Ureter (tissue), 1 donor: Measurements from ENCODE around the gene GUCD1. TPM values are rescaled to one million over a fixed set of nuclear protein-coding genes. Genes with fewer than 3 reads are reported as not detected.

Experiments
- DNase-seq: peaks from one replicate; pipeline ENCODE4 v3.0.0-alpha.2; 2020; ENCODE audit warnings: low spot score
- total RNA-seq: library from RNA; stranded (reverse); gene quantifications from one replicate; pipeline ENCODE4 v1.2.4, GENCODE V29; 2023
- donor health status: DM: yes; HTN: yes; CAD: no.

GUCD1 gene
- total RNA-seq, 1 donor from 2014 or later, result 79.0 TPM

DNA sequence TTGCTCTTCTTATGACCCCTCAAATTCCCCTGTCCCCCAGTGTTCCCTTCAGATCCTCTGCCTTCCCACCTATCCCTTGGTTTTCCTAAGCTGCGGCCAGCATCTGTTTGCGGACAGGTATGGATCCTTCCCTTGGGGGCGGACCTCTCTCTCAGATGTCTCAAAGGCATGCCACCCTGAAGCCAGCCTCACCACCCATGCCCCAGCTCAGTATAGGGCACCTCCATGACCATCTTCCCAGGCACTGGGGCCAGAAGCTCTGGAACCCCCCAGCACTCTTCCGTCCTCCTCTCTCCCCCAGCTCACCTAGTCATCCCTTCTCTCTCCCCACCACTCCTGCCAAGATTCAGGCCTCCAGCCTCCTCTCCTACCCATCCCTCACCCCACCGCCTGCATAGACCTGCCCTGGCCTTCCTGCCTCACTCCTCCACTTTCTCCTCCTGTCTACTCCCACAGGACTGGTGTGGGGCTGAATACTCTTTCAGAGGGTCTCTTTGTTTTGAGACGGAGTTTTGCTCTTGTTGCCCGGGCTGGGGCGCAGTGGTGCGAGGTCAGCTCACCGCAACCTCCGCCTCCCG, 35.7 kb upstream of the GUCD1 start:
- no peak for DNase-seq

DNA sequence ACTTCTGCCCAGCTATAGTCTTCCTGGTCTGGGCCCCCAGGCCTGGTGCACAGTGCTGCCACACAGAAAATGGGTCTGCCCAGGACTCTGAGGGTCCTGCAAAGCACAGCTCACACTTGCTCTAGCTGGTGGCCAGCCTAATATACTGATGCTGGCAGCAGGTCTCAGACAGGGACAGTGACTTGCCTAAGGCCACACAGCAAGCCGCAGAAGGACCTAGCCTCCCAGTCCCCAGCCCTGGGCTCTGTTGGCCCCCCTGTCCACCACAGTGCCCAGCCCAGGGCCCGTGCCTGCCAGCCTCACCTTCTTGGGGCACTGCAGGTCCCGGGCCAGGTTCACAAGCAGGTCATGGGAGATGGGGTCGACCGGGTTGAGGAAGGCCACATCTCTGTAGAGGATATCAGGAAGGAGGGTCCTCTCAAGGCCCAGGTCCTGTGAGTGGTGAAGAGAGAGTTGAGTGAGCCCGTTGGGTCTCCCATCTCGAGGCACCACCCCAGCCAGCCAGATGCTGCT, 34.6 kb upstream of the GUCD1 start:
- DNase-seq, result no peak

DNA sequence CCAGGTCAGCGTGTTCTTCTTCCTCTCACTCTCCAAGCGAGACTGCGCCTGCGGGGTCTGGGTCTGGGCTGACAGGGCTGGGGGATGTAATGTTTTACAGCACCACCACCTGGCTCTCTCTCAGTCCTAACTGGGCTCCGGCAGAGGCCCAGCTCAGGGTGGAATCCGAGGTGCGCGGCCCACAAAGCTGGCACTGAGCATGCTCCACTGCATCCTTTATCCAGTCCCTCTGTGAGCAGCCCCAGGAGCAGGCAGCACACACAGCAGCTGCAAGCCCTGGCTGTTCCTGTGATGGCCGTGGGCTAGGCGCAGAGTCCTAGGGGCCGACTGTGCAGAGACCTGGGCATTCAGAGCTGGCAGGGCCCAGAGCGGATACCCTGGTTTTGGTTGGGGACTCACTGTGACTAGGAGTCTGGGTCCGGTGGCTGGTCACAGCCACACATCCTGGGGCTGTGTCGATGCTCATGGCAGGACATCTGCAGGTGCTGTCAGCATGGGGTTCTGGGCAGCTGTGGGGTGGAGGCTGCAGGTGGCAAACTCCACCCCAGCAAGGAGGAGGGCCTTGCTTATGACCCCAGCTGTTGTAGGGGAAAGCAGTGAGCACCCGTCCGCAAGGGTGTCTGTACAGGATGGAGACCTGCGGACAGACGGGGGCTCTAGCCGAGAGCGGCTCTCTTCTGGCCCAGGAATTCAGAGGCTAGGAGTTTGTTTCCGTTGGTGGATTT, 34.0 kb upstream of the GUCD1 start:
- DNase-seq, result no peak

DNA sequence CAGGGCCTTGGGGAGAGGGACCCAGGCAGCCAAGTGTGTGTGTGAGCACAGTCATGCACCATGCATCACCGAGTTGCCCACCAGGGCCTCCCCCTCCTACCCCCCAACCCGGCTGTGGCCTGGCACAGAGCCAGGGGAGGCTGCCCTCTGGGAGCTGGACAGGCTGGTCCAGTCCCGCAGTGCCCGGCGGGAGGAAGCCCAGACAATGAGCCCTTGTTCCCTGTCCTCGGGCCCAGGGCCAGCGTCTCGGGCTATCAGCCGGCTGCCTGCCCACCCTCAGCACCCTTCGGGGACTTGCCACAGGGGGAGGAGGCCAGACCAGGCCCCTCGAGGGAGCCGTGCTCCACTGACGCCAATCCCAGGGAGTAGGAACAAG, 33.4 kb upstream of the GUCD1 start:
- no peak for DNase-seq

DNA sequence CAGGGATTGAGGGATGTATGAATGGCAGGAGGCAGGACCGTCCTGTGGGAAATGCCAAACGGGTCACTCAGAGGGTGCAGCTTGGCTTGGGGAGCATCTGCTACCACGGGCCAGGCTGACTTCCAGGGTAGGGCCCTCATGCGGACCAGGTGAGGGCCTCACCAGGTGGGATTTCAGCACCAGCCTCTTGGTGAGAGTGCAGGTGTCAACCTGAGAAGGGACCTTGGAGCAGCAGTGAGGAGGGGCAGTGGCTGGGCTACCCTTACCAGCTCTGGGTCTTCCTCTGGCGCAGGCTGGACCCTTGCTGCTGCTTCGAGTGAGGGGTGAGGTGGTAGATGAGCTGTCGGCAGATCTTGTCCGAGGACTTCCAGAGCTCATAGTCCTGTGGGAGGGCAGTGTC, 33.0 kb upstream of the GUCD1 start:
- DNase-seq, result no peak

DNA sequence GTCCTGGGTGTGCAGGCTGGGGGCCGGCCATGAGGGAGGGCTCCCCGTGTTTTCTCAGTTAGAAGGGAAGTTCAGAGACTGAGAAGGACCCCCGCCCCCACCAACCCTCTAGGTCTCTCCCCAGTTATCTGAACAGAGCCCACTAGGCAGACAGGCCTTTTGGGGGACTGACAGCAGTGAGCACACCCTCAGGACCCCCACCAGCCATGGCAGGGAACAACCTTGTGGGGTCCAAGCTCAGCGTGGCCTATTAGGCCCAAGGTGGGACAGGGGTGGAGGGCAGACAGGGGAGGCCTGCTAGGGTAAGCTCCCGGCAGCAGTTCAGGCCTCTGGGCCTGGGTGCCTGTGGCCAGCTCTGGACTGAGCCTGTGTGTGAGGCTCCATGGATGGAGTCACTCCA, 32.3 kb upstream of the GUCD1 start:
- no peak for DNase-seq

DNA sequence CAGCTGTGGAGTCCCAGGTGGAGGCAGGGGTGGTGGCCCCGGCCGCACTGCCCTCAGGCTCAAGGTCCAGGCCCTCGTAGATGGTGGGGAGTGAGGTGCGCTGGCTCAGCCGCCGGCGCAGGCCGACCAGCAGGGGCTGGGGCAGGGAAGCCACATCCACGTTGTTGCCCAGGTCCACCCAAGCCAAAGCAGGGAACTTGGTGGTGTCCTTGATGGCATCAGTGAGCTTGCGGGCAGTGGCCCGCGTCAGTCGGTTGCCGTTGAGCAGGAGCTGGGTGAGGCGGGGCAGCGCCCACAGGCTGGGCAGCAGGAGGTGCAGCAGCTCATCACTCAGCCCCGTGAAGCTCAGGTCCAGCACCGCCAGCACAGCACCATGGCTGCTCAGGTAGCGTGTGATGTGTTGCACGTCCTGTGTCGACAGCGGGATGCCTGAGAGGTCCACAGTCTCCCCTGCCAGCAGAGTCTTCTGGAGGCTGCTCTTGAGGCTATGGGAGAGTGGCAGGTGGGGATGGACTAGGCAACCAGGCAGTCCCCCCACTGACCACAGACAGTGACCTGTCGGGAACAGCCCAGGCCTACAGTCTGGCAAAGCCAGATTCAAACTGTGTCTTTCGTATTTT, 31.1 kb upstream of the GUCD1 start:
- DNase-seq, result no peak

DNA sequence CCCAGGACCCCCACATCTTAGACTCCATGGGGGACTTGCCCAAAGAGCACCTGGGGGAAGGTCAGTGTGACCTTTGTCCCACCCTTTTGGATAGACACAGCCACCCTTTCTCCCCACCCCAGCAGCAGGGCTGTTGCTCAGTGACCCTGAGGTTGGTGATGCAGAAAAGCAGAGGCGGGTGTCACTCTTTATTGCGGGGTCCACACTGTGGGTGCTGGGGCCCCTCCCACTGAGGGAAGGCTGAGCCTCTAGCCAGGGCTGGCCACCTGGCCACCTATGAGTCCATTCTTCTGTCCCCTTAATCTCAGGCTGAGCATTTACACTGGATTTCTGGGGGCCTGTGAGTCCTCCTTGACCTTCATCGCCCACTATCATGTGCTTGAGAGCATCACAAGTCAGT, 30.5 kb upstream of the GUCD1 start:
- DNase-seq, result no peak

DNA sequence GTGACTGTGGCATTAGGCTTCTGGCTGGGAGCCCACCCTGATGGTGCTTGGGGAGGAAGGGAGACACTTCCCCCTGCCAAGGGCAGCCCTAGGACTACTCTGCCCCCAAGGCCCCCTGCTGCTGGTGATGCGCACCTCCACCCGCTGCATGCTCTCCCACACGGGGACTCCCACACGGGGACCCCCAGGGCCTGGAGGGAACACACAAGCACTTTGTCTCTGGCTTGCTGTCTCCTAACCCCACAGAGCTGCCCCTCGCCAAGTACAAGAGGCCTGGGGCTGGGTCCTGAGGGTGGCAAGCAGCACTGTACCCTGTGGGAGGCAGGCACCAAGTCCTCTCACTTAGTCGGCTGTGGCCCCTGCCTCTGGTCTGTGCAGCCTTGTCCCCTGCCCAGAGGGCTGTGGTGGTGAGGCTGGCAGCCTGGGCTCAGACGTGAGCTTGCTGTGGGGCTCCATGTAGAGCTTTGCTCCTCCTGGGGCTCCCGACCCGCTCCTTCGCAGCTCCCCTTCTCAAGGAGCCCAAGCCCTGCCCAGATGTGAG, 30.0 kb upstream of the GUCD1 start:
- DNase-seq, result no peak

DNA sequence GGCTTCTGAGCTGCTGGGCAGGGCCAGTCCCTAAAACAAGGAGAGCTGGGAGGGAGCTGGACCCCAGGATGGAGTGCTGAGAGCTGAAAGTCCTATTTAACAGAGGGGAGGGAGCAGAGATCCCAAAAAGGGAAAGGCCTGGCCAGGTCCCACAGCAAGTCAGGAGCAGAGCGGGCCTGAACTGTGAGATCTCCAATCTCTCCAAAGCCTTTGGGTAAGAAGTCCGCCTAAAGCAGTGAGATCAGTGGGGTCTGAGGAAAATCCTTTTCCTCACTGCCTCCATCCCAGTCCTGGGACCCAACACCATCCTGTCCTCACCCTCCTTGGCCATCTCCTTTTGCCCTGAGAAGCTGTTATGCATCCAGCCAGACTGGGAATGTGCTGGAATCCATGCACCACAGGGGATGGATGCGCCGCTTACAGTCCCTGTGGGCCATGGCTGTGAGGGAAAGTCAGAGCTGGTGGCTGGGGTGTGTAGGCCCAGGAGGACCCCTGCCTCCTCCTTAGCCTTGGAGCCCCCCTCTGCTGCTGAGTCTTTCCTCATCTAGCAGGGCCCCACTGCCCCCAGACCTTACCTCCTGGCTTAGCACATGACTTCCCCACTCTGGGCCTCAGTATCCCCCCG, 29.3 kb upstream of the GUCD1 start:
- DNase-seq, result no peak

DNA sequence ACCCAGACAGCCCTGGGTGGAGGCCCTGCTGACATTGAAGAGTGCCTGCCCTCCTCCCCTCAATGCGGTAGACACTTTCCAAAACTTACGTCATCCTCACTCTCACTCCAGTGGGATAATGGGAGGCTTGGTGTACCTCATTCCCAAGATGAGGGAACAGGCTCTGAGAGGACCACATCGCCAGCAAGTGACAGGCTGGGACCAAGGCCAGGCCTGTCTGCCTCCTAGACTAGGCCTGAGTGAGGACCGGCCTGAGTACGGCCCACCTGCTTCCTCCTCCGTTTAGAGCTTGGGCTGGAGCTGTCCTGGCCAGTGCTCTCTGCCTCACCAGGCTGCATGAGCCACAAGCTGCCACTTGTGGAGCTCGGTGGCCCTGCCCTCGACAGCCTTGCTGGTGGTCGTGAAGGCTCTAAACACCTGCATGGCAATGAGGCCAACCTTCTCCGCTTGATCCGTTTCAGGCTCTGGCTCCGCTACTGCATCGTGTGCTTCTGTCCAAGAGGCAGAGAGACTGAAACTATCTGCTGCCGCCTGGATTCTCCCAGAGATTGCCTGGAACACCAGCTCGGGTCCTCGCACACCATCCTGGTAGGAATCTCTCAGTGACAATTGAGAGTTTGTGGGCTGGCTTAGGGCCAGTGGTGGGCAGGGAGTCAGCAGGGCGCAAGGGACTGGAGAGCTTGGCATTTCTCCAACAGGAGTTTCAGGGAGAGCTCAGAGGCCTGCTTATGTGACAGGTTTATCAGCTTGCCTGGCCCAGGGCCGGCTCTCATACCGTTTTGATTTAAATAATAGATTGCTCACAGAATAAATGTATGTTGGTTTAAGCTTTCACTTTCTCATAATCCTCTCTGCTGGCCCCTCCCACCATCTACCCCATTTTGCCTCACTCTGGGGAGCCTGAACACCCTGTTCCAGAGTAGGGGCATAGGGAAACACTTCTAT, 28.6 kb upstream of the GUCD1 start:
- no peak for DNase-seq

DNA sequence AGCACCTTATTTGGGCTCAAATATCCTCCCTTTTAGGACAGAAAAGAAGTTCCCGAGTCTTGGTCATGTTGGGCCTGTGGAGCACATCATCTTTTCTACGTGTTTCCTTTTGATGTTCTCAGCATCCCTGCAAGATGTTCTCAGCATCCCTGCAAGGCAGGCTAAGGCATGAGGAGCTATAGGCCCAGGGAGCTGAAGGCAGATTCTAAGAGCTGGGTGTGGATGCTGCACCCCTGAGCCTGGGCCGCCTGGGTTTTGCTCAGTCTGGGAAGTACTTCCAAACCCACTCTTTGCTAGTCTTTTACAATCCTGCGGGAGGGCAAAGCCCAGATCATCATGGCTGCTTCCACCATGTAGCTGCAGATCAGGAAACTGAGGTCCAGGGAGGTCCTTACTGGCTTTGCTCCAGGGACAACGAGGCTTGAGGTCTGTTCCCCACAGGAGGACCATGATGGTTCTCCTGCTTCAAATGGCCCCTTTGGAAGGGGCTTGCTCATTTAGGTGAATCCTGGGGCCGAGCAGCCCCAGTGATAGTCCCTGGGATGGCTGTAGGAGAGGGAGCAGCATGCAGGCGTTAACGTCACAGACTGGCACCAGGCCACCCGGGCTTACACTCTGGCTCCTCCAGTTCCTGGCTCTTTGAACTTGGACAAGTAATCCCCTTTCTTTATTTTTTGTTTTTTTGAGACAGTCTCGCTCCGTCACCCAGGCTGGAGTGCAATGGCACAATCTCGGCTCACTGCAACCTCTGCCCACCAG, 27.3 kb upstream of the GUCD1 start:
- no peak for DNase-seq

DNA sequence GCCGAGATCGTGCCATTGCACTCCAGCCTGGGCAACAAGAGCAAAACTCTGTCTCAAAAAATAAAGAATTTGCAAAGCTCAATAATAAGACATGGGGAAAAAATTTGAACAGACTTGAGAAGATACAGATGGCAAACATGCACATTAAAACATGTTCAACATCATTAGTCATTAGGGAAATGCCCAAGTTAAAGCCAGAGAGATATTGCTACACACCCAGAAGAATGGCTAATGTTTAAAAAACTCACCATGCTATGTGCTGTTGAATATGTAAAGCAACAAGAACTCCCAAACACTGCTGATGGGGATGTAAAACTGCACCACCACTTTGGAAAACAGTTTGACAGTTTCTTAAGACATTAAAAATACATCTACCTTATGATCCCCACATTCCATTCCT, 25.3 kb upstream of the GUCD1 start:
- DNase-seq, result no peak

DNA sequence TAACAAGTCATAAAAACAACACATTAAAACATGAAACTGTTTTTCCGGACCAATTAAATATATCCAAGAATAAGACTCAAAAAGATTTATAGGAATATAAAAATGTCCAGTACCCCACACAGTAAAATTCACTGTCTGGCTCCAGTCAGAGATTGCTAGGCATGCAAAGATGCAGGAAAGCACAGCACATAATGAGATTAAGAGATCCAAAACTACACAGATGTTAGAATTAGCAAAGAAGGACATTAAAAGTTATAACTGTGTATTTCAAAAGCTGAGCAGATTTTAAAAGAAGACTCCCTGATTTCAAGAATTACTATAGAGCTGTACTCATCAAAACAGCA, 24.3 kb upstream of the GUCD1 start:
- no peak for DNase-seq

DNA sequence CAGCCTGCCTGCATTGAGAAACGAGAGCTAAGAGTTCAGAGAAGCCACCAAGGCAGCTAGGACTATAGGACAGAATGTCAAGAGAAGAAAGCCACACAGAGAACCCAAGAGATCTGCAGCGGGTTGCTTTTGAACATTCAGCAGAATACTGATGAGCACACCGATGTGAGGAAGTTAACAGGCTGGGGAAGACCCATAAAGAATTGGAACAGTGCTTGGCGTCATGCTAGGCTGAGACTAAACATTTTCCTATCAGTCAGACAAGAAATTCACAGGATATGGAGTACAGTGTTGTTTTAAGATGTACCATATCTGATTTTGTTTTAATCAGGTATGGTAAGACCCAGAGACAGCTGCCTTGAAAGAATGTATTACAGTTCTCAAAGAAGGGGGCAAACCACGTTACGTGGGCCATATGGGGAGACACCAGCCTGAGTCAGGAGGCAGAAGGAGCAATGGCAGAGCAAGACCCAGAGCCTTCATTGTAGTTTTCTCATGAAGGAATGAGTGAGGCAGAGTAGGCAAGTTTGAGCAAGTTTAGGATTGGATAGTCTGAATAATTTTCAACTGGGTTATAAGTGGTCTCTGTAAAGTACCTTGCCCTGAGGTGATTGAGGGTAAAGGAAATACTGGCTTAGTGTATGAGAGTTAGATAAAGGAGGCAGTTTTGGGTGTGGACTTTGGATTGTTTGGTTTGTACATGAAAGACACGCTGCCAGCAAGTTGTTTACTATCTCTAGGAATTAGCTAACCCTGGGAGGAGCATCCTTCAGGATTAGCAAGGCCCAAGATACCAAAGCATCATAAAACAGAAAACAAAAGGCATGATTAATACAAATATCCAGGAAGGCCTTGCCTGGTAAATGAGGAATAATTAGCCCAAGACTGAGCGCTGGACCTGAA, 23.7 kb upstream of the GUCD1 start:
- no peak for DNase-seq

DNA sequence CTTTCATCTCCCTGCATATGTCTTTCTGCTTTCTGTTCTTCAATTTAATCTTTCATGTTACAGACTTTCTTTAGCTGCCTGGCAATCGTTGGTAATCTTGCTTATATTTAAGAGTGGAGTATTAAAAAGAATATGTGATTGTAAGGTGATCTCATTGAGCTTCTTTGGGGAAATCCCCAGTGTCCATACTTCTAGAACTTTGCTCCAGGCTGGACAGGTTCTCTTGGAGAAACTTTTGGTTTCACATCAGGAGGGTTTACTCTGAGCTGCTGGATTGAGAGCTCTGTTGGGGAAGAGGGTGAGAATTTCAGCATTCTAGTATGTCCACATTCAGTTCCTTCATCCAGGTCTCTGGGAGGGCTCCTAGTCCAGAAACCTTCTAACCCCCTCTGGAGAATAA, 21.8 kb upstream of the GUCD1 start:
- no peak for DNase-seq

DNA sequence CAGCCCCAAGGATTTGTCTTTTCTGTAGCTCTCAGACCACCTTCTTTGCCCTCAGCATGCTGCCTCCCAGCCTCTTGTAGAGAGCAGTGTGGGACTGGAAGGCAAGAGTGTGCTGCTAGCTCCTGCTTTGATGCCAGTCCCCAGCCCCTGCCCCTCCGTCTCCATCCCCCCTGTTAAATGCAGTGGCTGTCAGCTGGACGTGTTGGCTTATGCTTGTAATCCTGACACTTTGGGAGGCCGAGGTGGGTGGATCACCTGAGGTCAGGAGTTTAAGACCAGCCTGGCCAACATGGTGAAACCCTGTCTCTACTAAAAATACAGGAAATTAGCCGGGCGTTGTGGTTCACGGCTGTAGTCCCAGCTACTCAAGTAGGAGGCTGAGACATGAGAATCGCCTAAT, 16.3 kb upstream of the GUCD1 start:
- no peak for DNase-seq

DNA sequence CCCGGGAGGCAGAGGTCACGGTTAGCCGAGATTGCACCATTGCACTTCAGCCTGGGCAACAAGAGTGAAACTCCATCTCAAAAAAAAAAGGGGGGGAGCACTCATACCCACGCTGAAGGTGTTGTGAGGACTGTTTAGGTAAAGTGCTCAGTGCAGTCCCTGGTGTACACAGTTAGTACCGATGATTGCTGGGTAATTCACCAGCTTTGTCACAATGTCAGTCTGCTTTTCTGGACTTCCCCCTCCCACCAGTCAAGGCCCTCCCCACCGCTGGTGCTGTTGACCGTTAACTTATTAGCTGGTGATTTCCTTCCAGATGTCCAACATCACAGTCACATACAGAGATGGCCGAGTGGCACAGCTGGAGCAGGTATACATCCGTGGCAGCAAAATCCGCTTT, 12.7 kb upstream of the GUCD1 start:
- no peak for DNase-seq

DNA sequence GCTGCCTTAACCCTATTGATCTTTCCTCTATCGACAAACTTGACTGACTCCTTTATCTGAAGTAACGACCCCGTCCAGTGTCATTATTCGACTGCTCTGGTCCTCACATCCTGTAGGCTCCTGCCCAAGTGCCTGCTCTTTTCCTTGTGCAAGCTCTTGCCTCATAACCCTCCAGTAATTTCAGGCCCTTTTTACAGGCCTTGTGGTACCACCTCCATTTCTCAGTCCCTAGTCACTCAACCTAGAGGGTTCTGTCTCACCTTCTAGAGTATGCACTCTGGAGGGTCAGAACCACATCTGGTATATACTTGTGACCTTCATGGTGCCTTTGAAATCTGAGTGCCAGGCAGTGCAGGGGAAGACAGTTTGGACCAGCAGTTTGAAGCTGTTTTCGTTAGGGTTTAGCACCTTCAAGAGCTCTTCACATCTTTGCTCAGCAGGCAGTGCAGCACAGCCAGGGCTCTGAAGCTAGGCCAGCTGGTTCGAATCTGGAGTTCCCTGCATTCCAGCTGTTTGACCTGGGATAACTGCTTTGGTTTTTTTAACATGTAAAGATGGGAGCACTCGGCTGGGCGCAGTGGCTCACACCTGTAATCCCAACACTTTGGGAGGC, 12.1 kb upstream of the GUCD1 start:
- no peak for DNase-seq
